Suprapubic skin (tissue), 4 donors: ENCODE results near the gene CRBN. TPM values are rescaled to one million over a fixed set of nuclear protein-coding genes. Genes with fewer than 3 reads are reported as not detected.

ENCODE experiments used
- DNase-seq, 2 donors: peaks; one replicate each; pipeline ENCODE4 v3.0.0-alpha.2; 2019; ENCODE audit warnings: low spot score in 2 of 2
- H3K27ac ChIP-seq: fragments of 200-600 bp; sonication (generic); one replicate; pipeline ENCODE4 v1.5.1; 2019
- H3K27me3 ChIP-seq: fragments of 200-600 bp; sonication (generic); one replicate; pipeline ENCODE4 v1.5.1; 2019
- H3K36me3 ChIP-seq: fragments of 200-600 bp; sonication (generic); one replicate; pipeline ENCODE4 v1.5.1; 2019
- H3K4me1 ChIP-seq: fragments of 200-600 bp; sonication (generic); one replicate; pipeline ENCODE4 v1.5.1; 2019
- H3K4me3 ChIP-seq: fragments of 200-600 bp; sonication (generic); one replicate; pipeline ENCODE4 v1.5.1; 2019; ENCODE audit warnings: mild to moderate bottlenecking
- H3K9me3 ChIP-seq: fragments of 200-600 bp; sonication (generic); one replicate; pipeline ENCODE4 v1.5.1; 2019
- CTCF ChIP-seq, 2 donors: fragments of 200-600 bp in 1 of 2; fragments of 450-650 bp in 1 of 2; sonication (generic) in 1 of 2; IDR thresholded peaks; one replicate each; pipeline ENCODE4 v1.5.1; 2016 to 2019; ENCODE audit warnings: antibody characterized with exemption in 2 of 2, mild to moderate bottlenecking in 1 of 2, moderate library complexity in 1 of 2
- EP300 ChIP-seq: sonication (generic); formaldehyde crosslinking; IDR thresholded peaks from one replicate; pipeline ENCODE4 v1.6.1; 2017; ENCODE audit warnings: antibody characterized with exemption
- POLR2A ChIP-seq, 2 donors: fragments of 450-650 bp; IDR thresholded peaks; one replicate each; pipeline ENCODE4 v1.6.1; 2017; ENCODE audit warnings: antibody characterized with exemption in 2 of 2, mild to moderate bottlenecking in 2 of 2, moderate library complexity in 2 of 2
- POLR2AphosphoS5 ChIP-seq, 3 donors: sonication (generic); formaldehyde crosslinking; IDR thresholded peaks; one replicate each; pipeline ENCODE4 v1.6.1; 2017; ENCODE audit warnings: antibody characterized with exemption in 3 of 3
- WGBS: methylation state at CpG from one replicate; pipeline ENCODE4 v1.1.5; 2018; 5-methylcytosine and 5-hydroxymethylcytosine counted together
- total RNA-seq, 4 donors: library from RNA; depleted of rRNA; stranded (reverse); fragments of >200 nt; gene quantifications; one replicate each; pipeline ENCODE4 v1.1.0, GENCODE V29; 2016

CRBN gene
- total RNA-seq, 4 donors from 2014 or later = 38.9 to 140 (median 78.1) TPM

DNA sequence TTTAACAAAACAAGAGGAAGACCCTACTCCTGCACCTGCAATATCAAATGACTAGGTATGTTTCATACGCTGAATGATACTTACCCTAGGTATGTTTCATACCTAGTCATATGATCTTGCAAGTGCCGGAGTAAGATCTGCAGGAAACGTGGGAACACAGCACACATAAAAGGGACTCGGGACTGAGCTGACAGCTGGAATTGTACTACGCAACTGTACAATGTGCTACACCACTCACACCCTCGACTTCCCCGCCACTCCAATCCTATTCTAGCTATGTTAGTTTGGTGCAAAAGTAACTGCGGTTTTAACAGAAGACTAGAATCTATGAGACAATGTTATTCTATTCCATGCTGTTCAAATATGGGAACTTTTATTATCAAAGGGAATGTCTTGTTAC is 22.0 kb downstream of the CRBN start:
- Histone ChIP-seq H3K4me3 (no peak overlapping the region), H3K9me3 (no peaks in the 10 kb centered on the region), H3K36me3 (peaks cover 60% of the 10 kb centered on the region), H3K27ac (no peak overlapping the region), H3K27me3 (no peaks in the 10 kb centered on the region), H3K4me1 (no peaks in the 10 kb centered on the region)
- 90% methylated on average over 8 of the region's 8 CpGs for WGBS
- no peak for DNase-seq
- no peak for TF ChIP-seq CTCF (IDR thresholded peaks at IDR 0.05)
- TF ChIP-seq POLR2A (IDR thresholded peaks at IDR 0.05) = no peak

- DNase-seq = no peak
- WGBS = 92% methylated on average over 5 of the region's 5 CpGs
- H3K36me3 ChIP-seq = peaks cover 79% of the 10 kb centered on the region
- no peaks in the 10 kb centered on the region for H3K27me3 ChIP-seq
- H3K4me1 ChIP-seq = no peaks in the 10 kb centered on the region
- H3K27ac ChIP-seq = no peak overlapping the region
- no peaks in the 10 kb centered on the region for H3K9me3 ChIP-seq
- TF ChIP-seq CTCF (IDR thresholded peaks at IDR 0.05) (no peak), EP300 (no peak), POLR2AphosphoS5 (IDR thresholded peaks at IDR 0.05) (no peak), POLR2A (IDR thresholded peaks at IDR 0.05) (no peak)
- H3K4me3 ChIP-seq = no peak overlapping the region
Measured at GRCh38 chr3:3154879-3155610, 24.4 kb downstream of the CRBN start.

DNA sequence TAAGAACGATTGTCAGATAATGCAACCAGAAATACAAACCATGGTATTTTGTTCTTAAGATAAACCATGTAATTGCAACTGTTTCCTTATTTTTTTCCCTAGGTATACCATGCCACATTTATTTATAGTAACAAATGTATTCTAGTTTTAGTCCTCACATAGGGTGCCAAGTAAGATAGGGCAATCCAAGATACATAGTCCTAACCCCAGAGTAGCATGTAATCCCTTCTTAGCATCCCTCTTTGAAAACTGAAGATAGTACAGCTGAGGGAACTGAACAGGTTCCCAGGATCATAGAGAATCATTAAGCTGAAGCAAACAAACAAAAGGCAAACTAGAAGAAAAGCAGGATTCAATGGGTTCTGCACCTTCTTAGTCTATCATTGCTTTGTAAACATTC is 28.0 kb downstream of the CRBN start:
- DNase-seq = no peak
- Histone ChIP-seq H3K27me3 (no peaks in the 10 kb centered on the region), H3K27ac (no peak overlapping the region), H3K4me3 (no peak overlapping the region), H3K9me3 (no peaks in the 10 kb centered on the region), H3K36me3 (peaks cover 78% of the 10 kb centered on the region), H3K4me1 (no peaks in the 10 kb centered on the region)
- 75% methylated on average over 1 of the region's 1 CpG for WGBS
- TF ChIP-seq POLR2AphosphoS5 (IDR thresholded peaks at IDR 0.05) (no peak), CTCF (IDR thresholded peaks at IDR 0.05) (no peak), EP300 (no peak), POLR2A (IDR thresholded peaks at IDR 0.05) (no peak)

- DNase-seq = no peak
- Histone ChIP-seq H3K27me3 (no peaks in the 10 kb centered on the region), H3K9me3 (no peaks in the 10 kb centered on the region), H3K4me3 (no peak overlapping the region), H3K4me1 (no peaks in the 10 kb centered on the region), H3K36me3 (peaks cover 86% of the 10 kb centered on the region), H3K27ac (no peak overlapping the region)
- no peak for TF ChIP-seq EP300
- no peak for TF ChIP-seq POLR2AphosphoS5 (IDR thresholded peaks at IDR 0.05)
- no peak for TF ChIP-seq POLR2A (IDR thresholded peaks at IDR 0.05)
- WGBS = 86% methylated on average over 1 of the region's 1 CpG
Measured at GRCh38 chr3:3149560-3149959, 29.9 kb downstream of the CRBN start.

DNA sequence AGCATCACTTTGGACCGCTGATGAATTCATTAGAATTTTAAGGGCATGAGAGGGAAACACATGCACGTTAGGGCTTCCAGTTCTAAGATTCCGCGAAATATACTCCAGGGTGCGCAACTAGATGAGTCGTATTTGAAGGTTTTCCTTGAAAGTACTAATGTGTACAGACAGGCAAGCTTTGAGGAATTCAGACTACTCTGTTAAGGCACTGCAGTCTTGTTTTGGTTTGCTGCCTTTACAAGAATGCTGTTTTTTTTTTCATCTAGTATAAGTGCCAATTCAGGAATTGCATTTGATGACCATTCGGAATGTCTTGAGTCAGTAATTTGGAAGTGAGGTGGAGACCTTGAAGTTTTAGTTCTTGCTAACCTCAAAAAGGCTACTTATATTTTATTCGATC is 33.7 kb downstream of the CRBN start:
- no peak overlapping the region for H3K27ac ChIP-seq
- no peaks in the 10 kb centered on the region for H3K4me1 ChIP-seq
- no peaks in the 10 kb centered on the region for H3K9me3 ChIP-seq
- TF ChIP-seq EP300 = no peak
- TF ChIP-seq CTCF (IDR thresholded peaks at IDR 0.05) = no peak
- no peak for TF ChIP-seq POLR2AphosphoS5 (IDR thresholded peaks at IDR 0.05)
- TF ChIP-seq POLR2A (IDR thresholded peaks at IDR 0.05) = no peak
- no peak overlapping the region for H3K4me3 ChIP-seq
- H3K27me3 ChIP-seq = no peaks in the 10 kb centered on the region
- WGBS = 85% methylated on average over 8 of the region's 8 CpGs
- H3K36me3 ChIP-seq = peaks cover 82% of the 10 kb centered on the region
- DNase-seq = no peak

DNA sequence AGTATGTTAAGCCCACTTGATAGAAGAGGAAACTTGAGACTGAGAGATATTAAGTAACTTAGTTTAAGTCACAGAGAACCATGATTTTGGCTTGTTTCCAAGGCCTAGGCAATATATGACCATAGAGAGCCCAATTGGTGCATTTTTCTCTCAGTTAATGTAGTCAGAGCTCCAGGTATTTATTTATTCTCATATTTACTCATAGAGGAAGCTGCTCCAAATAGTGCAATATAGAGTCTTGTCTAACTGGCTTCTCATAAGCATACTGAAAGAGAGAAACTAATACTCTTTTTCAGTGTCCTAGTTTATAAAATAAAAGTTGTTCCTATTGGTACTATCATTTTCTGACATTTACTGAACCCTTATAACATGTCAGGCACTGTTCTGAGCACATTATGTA is 37.6 kb downstream of the CRBN start:
- TF ChIP-seq POLR2AphosphoS5 (IDR thresholded peaks at IDR 0.05) (no peak), EP300 (no peak), CTCF (IDR thresholded peaks at IDR 0.05) (no peak), POLR2A (IDR thresholded peaks at IDR 0.05) (no peak)
- H3K4me3 ChIP-seq = no peak overlapping the region
- H3K27me3 ChIP-seq = no peaks in the 10 kb centered on the region
- no peaks in the 10 kb centered on the region for H3K4me1 ChIP-seq
- no peaks in the 10 kb centered on the region for H3K9me3 ChIP-seq
- DNase-seq = no peak
- peaks cover 69% of the 10 kb centered on the region for H3K36me3 ChIP-seq
- no peak overlapping the region for H3K27ac ChIP-seq
